Measurements from ENCODE around the gene MMP23B.
"Not testable (repeated sequence)": the region's sequence is repeated elsewhere in the genome, so short reads cannot be mapped to it uniquely, and the experiment has no call there.

MMP23B gene

GRCh38 chr1:1626207-1627141 is 5.5 kb upstream of the MMP23B start:
- Histone ChIP-seq H3K9me3 (ENCODE audit: control insufficient read depth, low read length) (no peaks in the 10 kb centered on the region), H3K27me3 (ENCODE audit: control insufficient read depth, insufficient read depth, low read length, poor library complexity, severe bottlenecking) (peaks cover 14% of the 10 kb centered on the region), H3K36me3 (ENCODE audit: control insufficient read depth, insufficient read depth, low read length) (no peaks in the 10 kb centered on the region), H3K27ac (ENCODE audit: insufficient read depth, low read depth, low read length, poor library complexity, severe bottlenecking) (no peak overlapping the region), H3K4me3 (ENCODE audit: insufficient read depth, low read depth, low read length) (no peak overlapping the region), H3K4me1 (ENCODE audit: control insufficient read depth, insufficient read depth, low read length) (no peaks in the 10 kb centered on the region)
- 95 to 96% methylated on average over 48 of the region's 48 CpGs for WGBS, 2 experiments

- Histone ChIP-seq H3K4me3 (ENCODE audit: insufficient read depth, low read depth, low read length) (no peak overlapping the region), H3K27ac (ENCODE audit: insufficient read depth, low read depth, low read length, poor library complexity, severe bottlenecking) (no peak overlapping the region), H3K4me1 (ENCODE audit: control insufficient read depth, insufficient read depth, low read length) (no peaks in the 10 kb centered on the region), H3K36me3 (ENCODE audit: control insufficient read depth, insufficient read depth, low read length) (no peaks in the 10 kb centered on the region), H3K9me3 (ENCODE audit: control insufficient read depth, low read length) (no peaks in the 10 kb centered on the region), H3K27me3 (ENCODE audit: control insufficient read depth, insufficient read depth, low read length, poor library complexity, severe bottlenecking) (peaks cover 23% of the 10 kb centered on the region)
- WGBS, 2 experiments, result 86% methylated on average over 37 of the region's 37 CpGs
These were observed 4.6 kb upstream of the MMP23B start for GRCh38 chr1:1627261-1627828.

- no peaks in the 10 kb centered on the region for H3K4me1 ChIP-seq (ENCODE audit: control insufficient read depth, insufficient read depth, low read length)
- H3K27me3 ChIP-seq (ENCODE audit: control insufficient read depth, insufficient read depth, low read length, poor library complexity, severe bottlenecking), result peaks cover 24% of the 10 kb centered on the region
- no peak overlapping the region for H3K27ac ChIP-seq (ENCODE audit: insufficient read depth, low read depth, low read length, poor library complexity, severe bottlenecking)
- H3K9me3 ChIP-seq (ENCODE audit: control insufficient read depth, low read length), result no peaks in the 10 kb centered on the region
- 94 to 95% methylated on average over 53 of the region's 53 CpGs for WGBS, 2 experiments
- H3K36me3 ChIP-seq (ENCODE audit: control insufficient read depth, insufficient read depth, low read length), result no peaks in the 10 kb centered on the region
- no peak overlapping the region for H3K4me3 ChIP-seq (ENCODE audit: insufficient read depth, low read depth, low read length)
These were observed 3.9 kb upstream of the MMP23B start for GRCh38 chr1:1627829-1628753.

- Histone ChIP-seq H3K36me3 (ENCODE audit: control insufficient read depth, insufficient read depth, low read length) (no peaks in the 10 kb centered on the region), H3K27ac (ENCODE audit: insufficient read depth, low read depth, low read length, poor library complexity, severe bottlenecking) (no peak overlapping the region), H3K4me1 (ENCODE audit: control insufficient read depth, insufficient read depth, low read length) (no peaks in the 10 kb centered on the region), H3K27me3 (ENCODE audit: control insufficient read depth, insufficient read depth, low read length, poor library complexity, severe bottlenecking) (peaks cover 24% of the 10 kb centered on the region), H3K9me3 (ENCODE audit: control insufficient read depth, low read length) (no peaks in the 10 kb centered on the region), H3K4me3 (ENCODE audit: insufficient read depth, low read depth, low read length) (no peak overlapping the region)
- WGBS, 2 experiments, result 90 to 91% methylated on average over 53 of the region's 53 CpGs
These were observed 3.1 kb upstream of the MMP23B start for GRCh38 chr1:1628754-1629429.

- Histone ChIP-seq H3K27me3 (ENCODE audit: control insufficient read depth, insufficient read depth, low read length, poor library complexity, severe bottlenecking) (peaks cover 24% of the 10 kb centered on the region), H3K4me3 (ENCODE audit: insufficient read depth, low read depth, low read length) (no peak overlapping the region), H3K27ac (ENCODE audit: insufficient read depth, low read depth, low read length, poor library complexity, severe bottlenecking) (no peak overlapping the region), H3K9me3 (ENCODE audit: control insufficient read depth, low read length) (no peaks in the 10 kb centered on the region), H3K4me1 (ENCODE audit: control insufficient read depth, insufficient read depth, low read length) (no peaks in the 10 kb centered on the region), H3K36me3 (ENCODE audit: control insufficient read depth, insufficient read depth, low read length) (no peaks in the 10 kb centered on the region)
- WGBS, 2 experiments, result 89 to 90% methylated on average over 45 of the region's 48 CpGs
These were observed 2.4 kb upstream of the MMP23B start for GRCh38 chr1:1629430-1630190.

- Histone ChIP-seq H3K9me3 (ENCODE audit: control insufficient read depth, low read length) (no peaks in the 10 kb centered on the region), H3K4me3 (ENCODE audit: insufficient read depth, low read depth, low read length) (no peak overlapping the region), H3K27me3 (ENCODE audit: control insufficient read depth, insufficient read depth, low read length, poor library complexity, severe bottlenecking) (peaks cover 24% of the 10 kb centered on the region), H3K27ac (ENCODE audit: insufficient read depth, low read depth, low read length, poor library complexity, severe bottlenecking) (no peak overlapping the region), H3K36me3 (ENCODE audit: control insufficient read depth, insufficient read depth, low read length) (no peaks in the 10 kb centered on the region), H3K4me1 (ENCODE audit: control insufficient read depth, insufficient read depth, low read length) (no peaks in the 10 kb centered on the region)
- 28 to 32% methylated on average over 75 to 79 of the region's 81 CpGs for WGBS, 2 experiments
These were observed 1.6 kb upstream of the MMP23B start for GRCh38 chr1:1630191-1630964.

- Histone ChIP-seq H3K27me3 (ENCODE audit: control insufficient read depth, insufficient read depth, low read length, poor library complexity, severe bottlenecking) (peaks cover 24% of the 10 kb centered on the region), H3K36me3 (ENCODE audit: control insufficient read depth, insufficient read depth, low read length) (no peaks in the 10 kb centered on the region), H3K4me3 (ENCODE audit: insufficient read depth, low read depth, low read length) (peak overlapping the region; percentile 29), H3K27ac (ENCODE audit: insufficient read depth, low read depth, low read length, poor library complexity, severe bottlenecking) (no peak overlapping the region), H3K9me3 (ENCODE audit: control insufficient read depth, low read length) (no peaks in the 10 kb centered on the region), H3K4me1 (ENCODE audit: control insufficient read depth, insufficient read depth, low read length) (no peaks in the 10 kb centered on the region)
- WGBS, 2 experiments, result 13 to 16% methylated on average over 75 to 78 of the region's 79 CpGs
These were observed 800 bp upstream of the MMP23B start for GRCh38 chr1:1630965-1631781.

GRCh38 chr1:1633409-1633808 is 1.4 kb downstream of the MMP23B start:
- no CpG with 5 or more reads among the region's 35 CpGs for WGBS, 2 experiments
- H3K4me3 ChIP-seq (ENCODE audit: insufficient read depth, low read depth, low read length); H3K4me1 ChIP-seq (ENCODE audit: control insufficient read depth, insufficient read depth, low read length); H3K27ac ChIP-seq (ENCODE audit: insufficient read depth, low read depth, low read length, poor library complexity, severe bottlenecking); H3K9me3 ChIP-seq (ENCODE audit: control insufficient read depth, low read length); H3K36me3 ChIP-seq (ENCODE audit: control insufficient read depth, insufficient read depth, low read length): not testable (repeated sequence)
- peaks cover 24% of the 10 kb centered on the region for H3K27me3 ChIP-seq (ENCODE audit: control insufficient read depth, insufficient read depth, low read length, poor library complexity, severe bottlenecking)

All from ectodermal cell (in vitro differentiated cells).